IgD-negative memory B cell (primary cell): ENCODE results near the gene SLC22A17. TPM values are rescaled to one million over a fixed set of nuclear protein-coding genes. Genes with fewer than 3 reads are reported as not detected.

Experiments
- H3K27ac Mint-ChIP-seq, 3 donors: one replicate each; pipeline ENCODE4 v1.8.0; 2020 to 2022; ENCODE audit warnings: mild to moderate bottlenecking in 3 of 3, mixed read lengths in 3 of 3, moderate library complexity in 1 of 3
- H3K27me3 Mint-ChIP-seq: one replicate; pipeline ENCODE4 v1.8.0; 2021; ENCODE audit warnings: mixed read lengths
- H3K36me3 Mint-ChIP-seq: one replicate; pipeline ENCODE4 v1.8.0; 2020; ENCODE audit warnings: mild to moderate bottlenecking, mixed read lengths
- H3K4me1 Mint-ChIP-seq, 3 donors: one replicate each; pipeline ENCODE4 v1.8.0; 2020 to 2022; ENCODE audit warnings: mixed read lengths in 3 of 3, mild to moderate bottlenecking in 1 of 3
- H3K4me3 Mint-ChIP-seq, 4 donors: one replicate each; pipeline ENCODE4 v1.8.0; 2020 to 2022; ENCODE audit warnings: mild to moderate bottlenecking in 4 of 4, mixed read lengths in 4 of 4, moderate library complexity in 3 of 4
- H3K9me3 Mint-ChIP-seq, 3 donors: one replicate each; pipeline ENCODE4 v1.8.0; 2020 to 2021; ENCODE audit warnings: mixed read lengths in 3 of 3, mild to moderate bottlenecking in 1 of 3
- polyA plus RNA-seq: library from polyadenylated mRNA; unstranded; fragments of 300-500 nt; fragmentation: Illumina TruSeq; gene quantifications from one replicate; pipeline ENCODE4 v1.2.3, GENCODE V29; 2021

Gene SLC22A17
- polyA plus RNA-seq, 1 donor from 2014 or later: 0.49 TPM

GRCh38 chr14:23321572-23322547 is 30.8 kb downstream of the SLC22A17 start:
- Mint-ChIP-seq H3K4me1 (peaks cover 16 to 25% (median 25%) of the 10 kb centered on the region in 3 donors), H3K9me3 (peaks cover 0 to 1% (median 0%) of the 10 kb centered on the region in 3 donors)

DNA sequence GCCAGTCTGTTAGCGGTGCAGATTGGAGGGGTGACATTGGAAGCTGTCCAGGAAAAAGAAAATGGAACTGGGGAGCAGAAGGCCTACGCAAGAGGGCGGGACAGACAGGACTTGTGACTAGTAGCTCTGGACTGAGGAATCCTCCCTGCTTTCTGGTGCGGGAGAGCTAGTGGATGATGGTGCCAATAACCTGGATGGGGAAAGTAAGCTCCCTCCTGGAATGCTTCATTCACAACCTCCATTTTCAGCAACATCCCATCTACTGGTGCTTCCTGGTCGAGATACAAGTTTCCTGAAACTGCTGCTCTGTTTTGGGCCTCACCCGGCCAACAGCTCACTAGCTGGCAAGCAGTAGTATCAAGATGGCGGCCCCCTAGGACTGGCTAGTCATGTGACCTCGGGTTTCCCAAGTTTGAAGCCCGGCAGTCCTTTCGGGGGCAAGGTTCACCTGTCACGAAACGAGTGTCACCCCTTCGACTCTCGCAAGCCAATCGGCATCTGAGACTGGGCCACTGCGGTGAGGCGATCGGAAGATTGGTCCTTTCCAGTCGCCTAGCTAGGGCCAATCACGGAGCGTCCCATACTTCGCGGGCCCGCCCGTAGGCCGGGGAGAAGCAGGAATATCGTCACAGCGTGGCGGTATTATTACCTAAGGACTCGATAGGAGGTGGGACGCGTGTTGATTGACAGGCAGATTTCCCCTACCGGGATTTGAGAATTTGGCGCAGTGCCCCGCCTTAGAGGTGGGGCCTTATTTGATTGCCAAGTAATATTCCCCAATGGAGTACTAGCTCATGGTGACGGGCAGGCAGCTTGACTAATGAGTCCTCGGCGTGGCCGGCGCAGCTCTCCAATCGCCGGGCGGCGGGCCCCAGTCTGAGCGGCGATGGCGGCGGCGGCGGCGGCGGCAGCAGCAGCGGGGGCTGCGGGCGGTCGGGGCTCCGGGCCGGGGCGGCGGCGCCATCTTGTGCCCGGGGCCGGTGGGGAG is 31.8 kb downstream of the SLC22A17 start, which contains the start of gene PABPN1:
Gene PABPN1 (plus strand): TSS at position 874 of the 988 bp plus-strand sequence. CDS start 13 bp downstream, at position 887.
- peak within 1 kb of the TSS; percentile 93 to 99 (median 98) for H3K27ac Mint-ChIP-seq

More at GRCh38 chr14:23321572-23322547, 30.8 kb downstream of the SLC22A17 start:
- H3K36me3 Mint-ChIP-seq: peaks cover 4% of the 10 kb centered on the region
- H3K4me3 Mint-ChIP-seq: peak overlapping the region; percentile 89 to 98 (median 96)
- H3K27ac Mint-ChIP-seq: peak overlapping the region; percentile 87 to 99 (median 93)
- H3K27me3 Mint-ChIP-seq: no peaks in the 10 kb centered on the region

GRCh38 chr14:23319746-23320583 is 32.7 kb downstream of the SLC22A17 start:
- H3K27me3 Mint-ChIP-seq: no peaks in the 10 kb centered on the region
- H3K4me1 Mint-ChIP-seq: peaks cover 12 to 25% (median 23%) of the 10 kb centered on the region in 3 donors
- H3K4me3 Mint-ChIP-seq: peak overlapping the region; percentile 77 to 96 (median 92)
- peaks cover 4% of the 10 kb centered on the region for H3K36me3 Mint-ChIP-seq
- peaks cover 0 to 1% (median 0%) of the 10 kb centered on the region in 3 donors for H3K9me3 Mint-ChIP-seq
- H3K27ac Mint-ChIP-seq: peak overlapping the region; percentile 76 to 99 (median 98)

More for the DNA sequence above, 31.8 kb downstream of the SLC22A17 start, which contains the start of gene PABPN1:
- Mint-ChIP-seq H3K36me3 (peaks cover 4% of the 10 kb centered on the region), H3K4me1 (peaks cover 12 to 25% (median 23%) of the 10 kb centered on the region in 3 donors), H3K9me3 (peaks cover 0 to 1% (median 0%) of the 10 kb centered on the region in 3 donors), H3K27me3 (no peaks in the 10 kb centered on the region), H3K4me3 (peak within 1 kb of the TSS; percentile 89 to 98 (median 96))

DNA sequence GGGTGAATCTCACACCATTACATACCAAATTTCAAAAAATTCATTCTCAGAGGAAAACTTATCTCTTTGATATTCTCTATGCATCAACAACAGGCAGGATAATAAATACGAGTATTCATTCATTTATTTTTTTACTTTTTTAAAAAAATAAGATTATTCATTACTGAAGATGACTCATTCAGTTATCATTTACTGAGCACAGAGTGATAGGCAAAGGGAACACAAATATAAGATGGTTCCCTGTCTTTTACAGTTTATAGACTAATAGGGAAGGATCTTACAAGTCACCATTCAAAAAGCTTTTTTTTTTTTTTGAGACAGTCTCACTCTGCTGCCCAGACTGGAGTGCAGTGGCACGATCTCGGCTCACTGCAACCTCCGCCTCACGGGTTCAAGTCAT is 36.4 kb downstream of the SLC22A17 start:
- no peaks in the 10 kb centered on the region for H3K27me3 Mint-ChIP-seq
- no peak overlapping the region for H3K4me3 Mint-ChIP-seq
- H3K4me1 Mint-ChIP-seq: peaks cover 0 to 11% (median 5%) of the 10 kb centered on the region in 3 donors
- H3K36me3 Mint-ChIP-seq: peaks cover 6% of the 10 kb centered on the region
- peaks cover 0 to 1% (median 0%) of the 10 kb centered on the region in 3 donors for H3K9me3 Mint-ChIP-seq
- H3K27ac Mint-ChIP-seq: no peak overlapping the region

DNA sequence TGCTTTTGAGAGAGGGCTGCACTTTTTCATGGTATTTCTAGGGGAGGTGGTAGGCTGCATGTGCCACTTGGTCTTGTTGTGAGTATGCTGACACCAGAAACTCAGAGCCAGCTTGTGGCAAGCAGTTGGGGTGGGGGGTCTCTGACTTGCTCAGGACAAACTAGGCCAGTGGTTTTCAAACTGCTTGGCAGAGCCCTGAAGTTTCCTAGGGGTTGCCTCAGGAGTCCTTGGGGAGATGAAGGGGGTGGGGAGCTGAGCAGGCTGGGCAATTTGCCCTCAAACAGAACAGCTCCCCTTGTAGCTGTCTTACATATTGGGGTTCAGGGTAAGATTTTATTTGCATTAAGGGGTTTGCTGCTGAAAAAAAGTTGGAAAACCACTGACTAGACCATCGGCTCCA is 42.1 kb downstream of the SLC22A17 start:
- Mint-ChIP-seq H3K4me3 (peak overlapping the region in 1 of 4 donors; percentile 32), H3K27ac (peak overlapping the region in 1 of 3 donors; percentile 54), H3K4me1 (peaks cover 16 to 20% (median 20%) of the 10 kb centered on the region in 3 donors), H3K36me3 (peaks cover 4% of the 10 kb centered on the region), H3K9me3 (no peaks in the 10 kb centered on the region), H3K27me3 (no peaks in the 10 kb centered on the region)

DNA sequence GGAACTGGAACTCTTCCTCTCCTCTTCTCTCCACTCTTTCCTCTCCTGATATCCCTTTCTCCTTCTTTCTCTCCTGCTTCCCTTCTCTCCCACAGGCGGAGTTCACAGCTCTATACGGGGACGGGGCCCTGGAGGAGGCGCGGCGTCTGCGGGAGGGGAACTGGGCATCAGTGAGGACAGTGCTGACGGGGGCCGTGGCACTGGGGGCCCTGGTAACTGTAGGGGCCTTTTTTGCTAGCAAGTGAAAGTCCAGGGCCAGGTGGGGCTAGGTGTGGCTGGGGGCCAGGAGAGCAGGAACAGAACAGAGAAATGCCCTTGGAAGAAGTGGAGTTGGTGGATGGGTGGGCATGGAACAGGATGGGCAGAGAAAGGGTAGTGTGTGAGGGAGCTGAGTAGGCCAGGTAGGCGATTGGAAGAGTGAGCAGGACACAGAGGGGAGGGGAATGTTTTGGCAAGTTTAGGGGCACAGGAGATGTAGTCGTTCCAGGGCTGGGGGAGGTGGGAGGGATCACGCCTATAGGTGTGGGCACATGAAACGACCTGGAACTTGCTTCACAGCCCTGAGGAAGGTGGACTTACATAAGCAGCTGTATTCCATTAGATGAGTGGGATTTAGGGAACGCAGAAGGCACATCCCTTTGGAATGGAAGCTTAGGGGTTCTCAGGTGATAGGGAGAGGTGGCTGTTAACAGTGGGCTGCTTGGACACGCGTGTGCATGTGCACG is 43.8 kb downstream of the SLC22A17 start:
- H3K27me3 Mint-ChIP-seq: no peaks in the 10 kb centered on the region
- peaks cover 2% of the 10 kb centered on the region for H3K36me3 Mint-ChIP-seq
- H3K27ac Mint-ChIP-seq: no peak overlapping the region
- peak overlapping the region in 2 of 4 donors; percentile 31 to 88 for H3K4me3 Mint-ChIP-seq
- H3K4me1 Mint-ChIP-seq: peaks cover 16 to 20% (median 20%) of the 10 kb centered on the region in 3 donors
- no peaks in the 10 kb centered on the region for H3K9me3 Mint-ChIP-seq

- peaks cover 2% of the 10 kb centered on the region for H3K36me3 Mint-ChIP-seq
- H3K9me3 Mint-ChIP-seq: no peaks in the 10 kb centered on the region
- H3K4me1 Mint-ChIP-seq: peaks cover 16 to 25% (median 23%) of the 10 kb centered on the region in 3 donors
- peak overlapping the region in 2 of 3 donors; percentile 53 to 87 for H3K27ac Mint-ChIP-seq
- peak overlapping the region; percentile 78 to 94 (median 91) for H3K4me3 Mint-ChIP-seq
- H3K27me3 Mint-ChIP-seq: no peaks in the 10 kb centered on the region
These were observed 44.7 kb downstream of the SLC22A17 start for GRCh38 chr14:23307687-23308644.

DNA sequence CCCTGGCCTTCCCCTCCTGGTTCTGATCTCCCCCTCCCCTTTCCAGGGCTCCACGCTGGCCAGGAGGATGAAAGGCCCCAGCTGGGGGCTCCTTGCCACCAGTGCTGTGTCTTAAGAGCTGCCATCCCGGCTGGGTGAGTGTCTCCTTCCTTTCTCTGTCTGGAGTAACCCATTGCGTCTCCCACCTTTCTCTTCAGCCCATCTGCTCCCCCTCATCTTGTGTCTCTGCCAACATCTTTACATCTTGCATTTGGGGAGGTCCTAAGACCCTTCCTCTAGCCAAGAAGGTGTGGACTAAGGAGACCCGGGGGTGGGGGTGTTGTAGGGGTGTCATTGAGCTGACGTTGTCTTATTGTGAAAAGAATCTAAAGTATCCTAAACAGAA is 45.5 kb downstream of the SLC22A17 start:
- Mint-ChIP-seq H3K27me3 (no peaks in the 10 kb centered on the region), H3K4me3 (peak overlapping the region; percentile 78 to 94 (median 91)), H3K9me3 (no peaks in the 10 kb centered on the region), H3K27ac (peak overlapping the region; percentile 71 to 93 (median 87)), H3K36me3 (peaks cover 2% of the 10 kb centered on the region), H3K4me1 (peaks cover 16 to 25% (median 23%) of the 10 kb centered on the region in 3 donors)

DNA sequence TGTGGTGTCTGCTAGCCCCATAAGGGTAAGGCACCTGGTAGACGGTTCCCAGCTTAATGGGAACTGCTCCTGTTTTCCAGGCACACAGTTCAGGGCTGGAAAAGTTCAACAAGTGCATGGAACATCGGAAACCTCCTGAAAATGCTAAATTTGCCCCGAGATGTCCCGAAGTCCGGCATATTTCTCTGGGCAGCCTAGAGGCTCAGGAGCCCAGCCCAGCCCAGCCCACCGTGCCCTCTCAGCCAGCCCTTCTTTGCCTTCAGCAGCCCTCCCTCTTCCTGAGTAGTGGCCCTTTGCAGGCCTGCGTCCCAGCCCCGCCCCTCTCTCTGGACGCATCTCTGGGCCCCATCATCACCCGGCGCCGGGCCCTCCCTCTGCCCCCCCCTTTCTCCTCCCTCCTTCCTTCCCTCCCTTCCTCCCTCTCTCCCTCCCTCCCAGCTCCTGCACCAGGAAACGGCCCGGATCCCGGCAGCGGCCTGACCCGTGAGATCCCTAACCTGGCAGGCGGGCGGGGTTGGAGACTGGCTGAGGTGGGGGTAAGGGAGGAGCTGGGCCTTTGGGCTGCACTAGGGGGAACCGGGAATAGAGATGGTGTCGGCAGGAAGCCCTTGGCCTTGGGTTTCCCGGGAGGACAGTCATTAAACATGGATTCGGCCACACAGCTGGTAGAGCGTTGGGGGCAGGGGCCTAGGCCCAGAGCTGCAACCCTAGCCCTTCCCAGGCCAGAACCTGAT is 46.1 kb downstream of the SLC22A17 start, which contains the start of gene BCL2L2:
Gene BCL2L2 (plus strand): TSS at position 422 of the 734 bp plus-strand sequence. CDS start 935 bp downstream, outside the sequence.
- Mint-ChIP-seq H3K27me3 (no peaks in the 10 kb centered on the region), H3K27ac (peak within 1 kb of the TSS; percentile 71 to 93 (median 87)), H3K9me3 (no peaks in the 10 kb centered on the region), H3K4me1 (peaks cover 16 to 25% (median 23%) of the 10 kb centered on the region in 3 donors), H3K4me3 (peak within 1 kb of the TSS; percentile 78 to 94 (median 91)), H3K36me3 (peaks cover 2% of the 10 kb centered on the region)

DNA sequence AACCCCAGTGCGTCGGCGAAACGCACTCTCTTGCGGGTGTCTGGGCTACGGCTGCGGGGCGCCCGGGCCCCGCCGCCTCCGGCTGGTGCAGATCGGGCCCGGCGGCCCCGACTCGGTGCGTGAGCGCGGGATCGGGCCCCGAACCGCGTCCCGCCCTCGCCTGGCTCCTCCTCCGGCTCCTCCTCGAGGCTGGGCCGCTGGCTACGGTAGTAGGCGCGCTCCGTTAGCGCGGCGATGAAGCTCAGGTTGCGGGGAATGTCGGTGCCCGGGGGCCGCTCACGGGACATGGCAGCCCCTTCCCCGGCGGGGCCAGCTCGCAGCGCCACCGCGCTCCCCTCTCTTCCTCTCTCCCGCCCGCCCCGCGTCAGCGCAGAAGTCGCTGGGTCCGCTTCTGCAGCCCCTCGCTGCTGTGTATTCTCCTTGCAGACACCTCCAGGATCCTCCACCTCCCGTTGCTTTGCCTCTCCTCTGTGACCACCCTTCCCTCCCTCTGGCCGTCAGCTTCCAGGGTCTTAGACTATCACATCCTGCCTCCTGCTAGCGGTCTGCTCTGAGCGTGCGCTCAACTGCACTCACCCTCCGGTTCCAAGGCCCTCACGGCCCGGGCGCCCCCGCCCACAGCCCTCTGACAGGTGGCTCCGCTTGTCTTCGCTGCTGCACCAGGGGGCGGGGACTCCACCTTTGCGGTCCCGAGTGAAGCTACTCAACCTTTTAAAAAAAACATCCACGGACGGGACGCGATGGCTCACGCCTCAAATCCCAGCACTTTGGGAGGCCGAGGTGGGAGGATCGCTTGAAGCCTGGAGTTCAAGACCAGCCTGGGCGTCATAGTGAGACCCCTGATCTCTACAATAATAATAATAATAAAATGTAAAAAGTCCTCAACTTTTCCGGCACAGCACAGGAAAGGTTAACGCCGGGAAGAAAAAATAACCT is 50.1 kb downstream of the SLC22A17 start, which contains the start of gene PPP1R3E:
Gene PPP1R3E (minus strand): TSS at position 570 of the 936 bp plus-strand sequence. CDS start 283 bp downstream, at position 287.
- H3K27me3 Mint-ChIP-seq: no peaks in the 10 kb centered on the region

More for the DNA sequence above, 50.1 kb downstream of the SLC22A17 start, which contains the start of gene PPP1R3E:
- Mint-ChIP-seq H3K36me3 (no peaks in the 10 kb centered on the region), H3K4me1 (peaks cover 16 to 24% (median 23%) of the 10 kb centered on the region in 3 donors), H3K4me3 (peak within 1 kb of the TSS; percentile 92 to 99 (median 99)), H3K9me3 (no peaks in the 10 kb centered on the region), H3K27ac (peak within 1 kb of the TSS; percentile 97 to 99 (median 98))
